Endothelial cell of umbilical vein (primary cell): ENCODE data around the gene DPPA4. TPM values are rescaled to one million over a fixed set of nuclear protein-coding genes. Genes with fewer than 3 reads are reported as not detected.

ENCODE experiments used
- BruUV-seq: library from RNA; stranded (reverse); fragments of 400-500 nt; replicated peaks from 2 replicates; lab custom pipeline; 2021; lab: Mats Ljungman, UMichigan
- CTCF ChIA-PET: fragments of 300-600, 350-600 bp; sonication (Branson Sonifier 250); formaldehyde crosslinking; loops from one replicate; lab custom pipeline; 2021; ENCODE audit warnings: antibody characterized with exemption, inconsistent platforms; lab: Charles Lee
- POLR2A ChIA-PET: fragments of 300-600, 350-600 bp; sonication (Branson Sonifier 250); formaldehyde crosslinking; loops from one replicate; lab custom pipeline; 2021; ENCODE audit warnings: antibody characterized with exemption, inconsistent platforms; lab: Charles Lee
- DNase-seq: peaks from one replicate; pipeline ENCODE4 v3.0.0-alpha.2; 2011; ENCODE audit warnings: low read depth, low spot score
- FAIRE-seq: peaks from 2 replicates; lab custom pipeline; 2011; peaks lifted over from hg19 to GRCh38; lab: Jason Lieb, UNC
- H2AFZ ChIP-seq: 2 replicates; pipeline ENCODE4 v1.6.0; 2012; ENCODE audit warnings: low read depth, low read length, control low read depth, inconsistent platforms
- H3K27ac ChIP-seq: 2 replicates; pipeline ENCODE4 v1.5.1; 2011; ENCODE audit warnings: low read depth, mild to moderate bottlenecking, control low read depth, low read length, moderate library complexity; ENCODE audit not compliant: insufficient read depth
- H3K27me3 ChIP-seq, 2 experiments: 2 replicates each; pipeline versions ENCODE4 v1.6.0 to v1.6.1; 2011; ENCODE audit warnings: low read length in 2 of 2, mixed read lengths in 1 of 2; ENCODE audit not compliant: control insufficient read depth in 2 of 2, insufficient read depth in 2 of 2
- H3K36me3 ChIP-seq, 2 experiments: 2 replicates in 1 of 2; 3 replicates in 1 of 2; pipeline ENCODE4 v1.5.1; 2011; ENCODE audit warnings: low read length in 2 of 2, mild to moderate bottlenecking in 1 of 2, moderate library complexity in 1 of 2; ENCODE audit not compliant: control insufficient read depth in 2 of 2, insufficient read depth in 2 of 2; ENCODE audit errors: extremely low read depth in 1 of 2
- H3K4me1 ChIP-seq: 3 replicates; pipeline ENCODE4 v1.5.1; 2011; ENCODE audit warnings: mild to moderate bottlenecking, low read length; ENCODE audit not compliant: control insufficient read depth, insufficient read depth; ENCODE audit errors: extremely low read depth
- H3K4me2 ChIP-seq: 2 replicates; pipeline ENCODE4 v1.6.1; 2011; ENCODE audit warnings: low read length, control low read depth, mixed read lengths; ENCODE audit not compliant: insufficient read depth
- H3K4me3 ChIP-seq, 3 experiments: fragments of 200-600 bp in 1 of 3; sonication (generic), shearing (Covaris generic) in 1 of 3; replicated peaks in 1 of 3; 2 replicates each; pipeline ENCODE4 v1.5.1; 2011 to 2016; ENCODE audit warnings: control low read depth in 3 of 3, low read length in 3 of 3, mild to moderate bottlenecking in 2 of 3, inconsistent platforms in 1 of 3, low read depth in 1 of 3, moderate library complexity in 1 of 3; ENCODE audit not compliant: insufficient read depth in 1 of 3
- H3K79me2 ChIP-seq: 2 replicates; pipeline ENCODE4 v1.6.0; 2012; ENCODE audit warnings: low read length, inconsistent platforms; ENCODE audit not compliant: control insufficient read depth, insufficient read depth
- H3K9ac ChIP-seq: replicated peaks from 2 replicates; pipeline ENCODE3; 2011; ENCODE audit warnings: low read length, control low read depth; ENCODE audit not compliant: insufficient read depth; ENCODE audit errors: extremely low read depth
- H3K9me1 ChIP-seq: replicated peaks from 3 replicates; pipeline ENCODE4 v1.6.0; 2011; ENCODE audit warnings: mild to moderate bottlenecking, low read length; ENCODE audit not compliant: control insufficient read depth, insufficient read depth; ENCODE audit errors: extremely low read depth
- H3K9me3 ChIP-seq: replicated peaks from 2 replicates; pipeline ENCODE4 v1.5.1; 2012; ENCODE audit warnings: low read length, inconsistent platforms; ENCODE audit not compliant: control insufficient read depth, insufficient read depth
- H4K20me1 ChIP-seq: replicated peaks from 2 replicates; pipeline ENCODE3; 2011; ENCODE audit warnings: mild to moderate bottlenecking, low read length; ENCODE audit not compliant: control insufficient read depth, insufficient read depth; ENCODE audit errors: extremely low read depth
- EZH2 ChIP-seq: IDR thresholded peaks from 2 replicates; pipeline ENCODE4 v1.6.1; 2012; ENCODE audit warnings: borderline replicate concordance, low read depth, mild to moderate bottlenecking, moderate library complexity, low read length, inconsistent platforms; ENCODE audit not compliant: severe bottlenecking
- FOS ChIP-seq: IDR thresholded peaks from 2 replicates; pipeline ENCODE4 v1.6.1; 2011; ENCODE audit warnings: mild to moderate bottlenecking, low read length, moderate library complexity, borderline replicate concordance; ENCODE audit not compliant: insufficient read depth
- GATA2 ChIP-seq: IDR thresholded peaks from 2 replicates; pipeline ENCODE4 v1.7.0; 2011; ENCODE audit warnings: low read depth, mild to moderate bottlenecking, moderate library complexity, mixed read lengths, low read length; ENCODE audit not compliant: insufficient read length, insufficient read depth
- JUN ChIP-seq: IDR thresholded peaks from 2 replicates; pipeline ENCODE4 v1.6.1; 2011; ENCODE audit warnings: borderline replicate concordance, low read depth; ENCODE audit not compliant: insufficient read length, insufficient read depth
- MYC ChIP-seq: IDR thresholded peaks from one replicate; pipeline ENCODE4 v1.6.1; 2011; ENCODE audit warnings: mild to moderate bottlenecking, low read depth, low read length
- POLR2A ChIP-seq: IDR thresholded peaks from 2 replicates; pipeline ENCODE4 v1.6.1; 2012; ENCODE audit warnings: low read depth, mild to moderate bottlenecking, control low read depth, low read length
- POLR2AphosphoS5 ChIP-seq: IDR thresholded peaks from 2 replicates; pipeline ENCODE4 v1.6.1; 2012; ENCODE audit warnings: low read depth, mild to moderate bottlenecking, control low read depth, low read length, moderate library complexity; ENCODE audit not compliant: insufficient read depth
- dilution Hi-C: fragments of 300-500 bp; cut with MboI; formaldehyde crosslinking; loops from one replicate; pipeline ENCODE4 v1.15.0; 2019; ENCODE audit warnings: low sequenced_read_pairs; ENCODE audit not compliant: extremely low pct_ligation_motif_present
- intact Hi-C: fragments of 100-400 bp; cut with micrococcal nuclease; formaldehyde crosslinking; loops from one replicate; pipeline ENCODE4 v1.10.0; 2022
- polyA plus RNA-seq, 4 experiments: library from polyadenylated mRNA; depleted of rRNA in 3 of 4; stranded (reverse) in 3 of 4; unstranded in 1 of 4; fragments of >200 nt; gene quantifications; 2 replicates each; pipeline versions ENCODE4 v1.2.1 to v1.2.3, GENCODE V29; 2011 to 2012; ENCODE audit warnings: missing spikeins in 1 of 4
- total RNA-seq: library from RNA; stranded (reverse); gene quantifications from 2 replicates; pipeline ENCODE4 v1.2.3, GENCODE V29; 2021
- TF ChIP-seq, protein P1 (sequence below), 2 donors: IDR thresholded peaks; 1 replicate in 1 of 2; 2 replicates in 1 of 2; pipeline ENCODE4 v1.5.1; 2011; ENCODE audit warnings: low read length in 2 of 2, mild to moderate bottlenecking in 2 of 2, moderate library complexity in 2 of 2, control low read depth in 1 of 2, inconsistent platforms in 1 of 2, low read depth in 1 of 2; ENCODE audit not compliant: insufficient read depth in 1 of 2; ENCODE audit errors: extremely low read depth in 1 of 2
- TF ChIP-seq, protein P2 (sequence below): IDR thresholded peaks from 2 replicates; pipeline ENCODE4 v1.6.1; 2011; ENCODE audit not compliant: insufficient read depth, insufficient read length

DPPA4 gene
- total and polyA plus RNA-seq, 2 donors (not counting 3 experiments of a cell fraction or from before 2014, with no cell fraction given), result 0.06 TPM; not detected in 1

- intact Hi-C loops, result no loop called here
- no peak for FAIRE-seq
These were observed 24.3 kb downstream of the DPPA4 start for GRCh38 chr3:109313061-109313460.

More at GRCh38 chr3:109313061-109313460, 24.3 kb downstream of the DPPA4 start:
- peaks cover under 1% of the 10 kb centered on the region for H3K9me3 ChIP-seq
- H4K20me1 ChIP-seq, result no peaks in the 10 kb centered on the region
- BruUV-seq, result no TSS peak
- no peaks in the 10 kb centered on the region for H3K9me1 ChIP-seq
- no peak for DNase-seq
- no peaks in the 10 kb centered on the region for H3K27me3 ChIP-seq
- no peak overlapping the region for H3K27ac ChIP-seq
- H3K4me3 ChIP-seq, result no peak overlapping the region
- H3K4me2 ChIP-seq, result no peak overlapping the region
- ChIA-PET POLR2A (no interaction called here), CTCF (no interaction called here)
- H3K9ac ChIP-seq, result no peak overlapping the region
- H3K4me1 ChIP-seq, result no peaks in the 10 kb centered on the region
- H3K79me2 ChIP-seq, result no peaks in the 10 kb centered on the region
- TF ChIP-seq FOS (no peak), POLR2AphosphoS5 (no peak), MYC (no peak), EZH2 (no peak), JUN (no peak), POLR2A (no peak), GATA2 (no peak)
- TF ChIP-seq, protein P1, sequence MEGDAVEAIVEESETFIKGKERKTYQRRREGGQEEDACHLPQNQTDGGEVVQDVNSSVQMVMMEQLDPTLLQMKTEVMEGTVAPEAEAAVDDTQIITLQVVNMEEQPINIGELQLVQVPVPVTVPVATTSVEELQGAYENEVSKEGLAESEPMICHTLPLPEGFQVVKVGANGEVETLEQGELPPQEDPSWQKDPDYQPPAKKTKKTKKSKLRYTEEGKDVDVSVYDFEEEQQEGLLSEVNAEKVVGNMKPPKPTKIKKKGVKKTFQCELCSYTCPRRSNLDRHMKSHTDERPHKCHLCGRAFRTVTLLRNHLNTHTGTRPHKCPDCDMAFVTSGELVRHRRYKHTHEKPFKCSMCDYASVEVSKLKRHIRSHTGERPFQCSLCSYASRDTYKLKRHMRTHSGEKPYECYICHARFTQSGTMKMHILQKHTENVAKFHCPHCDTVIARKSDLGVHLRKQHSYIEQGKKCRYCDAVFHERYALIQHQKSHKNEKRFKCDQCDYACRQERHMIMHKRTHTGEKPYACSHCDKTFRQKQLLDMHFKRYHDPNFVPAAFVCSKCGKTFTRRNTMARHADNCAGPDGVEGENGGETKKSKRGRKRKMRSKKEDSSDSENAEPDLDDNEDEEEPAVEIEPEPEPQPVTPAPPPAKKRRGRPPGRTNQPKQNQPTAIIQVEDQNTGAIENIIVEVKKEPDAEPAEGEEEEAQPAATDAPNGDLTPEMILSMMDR (IDR thresholded peaks at IDR 0.05; ENCODE audit: extremely low read depth in 1 of 2, insufficient read depth in 1 of 2, low read depth in 1 of 2, low read length in 2 of 2), result no peak
- TF ChIP-seq, protein P2, sequence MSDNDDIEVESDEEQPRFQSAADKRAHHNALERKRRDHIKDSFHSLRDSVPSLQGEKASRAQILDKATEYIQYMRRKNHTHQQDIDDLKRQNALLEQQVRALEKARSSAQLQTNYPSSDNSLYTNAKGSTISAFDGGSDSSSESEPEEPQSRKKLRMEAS, result no peak
- dilution Hi-C loops, result no loop called here
- no peak overlapping the region for H2AFZ ChIP-seq
- H3K36me3 ChIP-seq, result no peaks in the 10 kb centered on the region
